CD4-positive, alpha-beta T cell treated with Interferon gamma for 1 hour (primary cell): ENCODE measurements around the gene LPCAT3.

Experiments used
- DNase-seq: peaks from one replicate; pipeline ENCODE4 v3.0.0-alpha.2; 2020

The LPCAT3 gene

GRCh38 chr12:6962285-6963015 lies 55.8 kb downstream of the LPCAT3 start:
- DNase-seq: no peak

GRCh38 chr12:6961695-6962284 lies 56.5 kb downstream of the LPCAT3 start:
- peak; percentile 51 for DNase-seq

- peak; percentile 91 for DNase-seq
Observed at GRCh38 chr12:6961278-6961694, 57.0 kb downstream of the LPCAT3 start.

- peak; percentile 42 for DNase-seq
Observed at GRCh38 chr12:6960593-6961277, 57.5 kb downstream of the LPCAT3 start.

- no peak for DNase-seq
Observed at GRCh38 chr12:6959805-6960592, 58.3 kb downstream of the LPCAT3 start.

GRCh38 chr12:6959058-6959804 lies 59.0 kb downstream of the LPCAT3 start:
- peak; percentile 83 for DNase-seq

GRCh38 chr12:6958609-6959057 lies 59.6 kb downstream of the LPCAT3 start:
- DNase-seq: no peak

- no peak for DNase-seq
Observed at GRCh38 chr12:6957741-6958608, 60.3 kb downstream of the LPCAT3 start.

- peak; percentile 48 for DNase-seq
Observed at GRCh38 chr12:6957151-6957701, 61.0 kb downstream of the LPCAT3 start.

- DNase-seq: peak; percentile 41
Observed at GRCh38 chr12:6956021-6956727, 62.1 kb downstream of the LPCAT3 start.

GRCh38 chr12:6955108-6956020 lies 62.9 kb downstream of the LPCAT3 start:
- DNase-seq: no peak

GRCh38 chr12:6954316-6955107 lies 63.8 kb downstream of the LPCAT3 start:
- no peak for DNase-seq

- peak; percentile 84 for DNase-seq
Observed at GRCh38 chr12:6953442-6954315, 64.6 kb downstream of the LPCAT3 start.

GRCh38 chr12:6952863-6953441 lies 65.3 kb downstream of the LPCAT3 start:
- DNase-seq: no peak

GRCh38 chr12:6952121-6952862 lies 66.0 kb downstream of the LPCAT3 start:
- no peak for DNase-seq

GRCh38 chr12:6951551-6952120 lies 66.6 kb downstream of the LPCAT3 start:
- DNase-seq: no peak
